Measurements from ENCODE around the gene ZNF503.

GRCh38 chr10:75397496-75398199 lies 3.9 kb downstream of the ZNF503 start:
- TF ChIP-seq GATA2 (IDR thresholded peaks at IDR 0.05; ENCODE audit: low read depth, low read length): no peak
- no peak for TF ChIP-seq GATA3 (IDR thresholded peaks at IDR 0.05; ENCODE audit: low read depth, low read length)
